ENCODE data around the gene GUCY2D.

GRCh38 chr17:8018436-8018835 lies 16.0 kb downstream of the GUCY2D start:
- no peak for TF ChIP-seq POLR2AphosphoS5 (IDR thresholded peaks at IDR 0.05; ENCODE audit: low read depth)
- no peak for TF ChIP-seq EZH2 (IDR thresholded peaks at IDR 0.05; ENCODE audit: low read depth, unreplicated experiment)
- TF ChIP-seq CTCF (conservative IDR thresholded peaks at IDR 0.05; ENCODE audit: low read depth in 2 of 2), result no peak
- no peak for TF ChIP-seq REST (IDR thresholded peaks at IDR 0.05; ENCODE audit: unreplicated experiment)
- TF ChIP-seq NANOG (IDR thresholded peaks at IDR 0.05; ENCODE audit: borderline replicate concordance), result no peak
- TF ChIP-seq CREB1 (CRISPR knock-in tag; IDR thresholded peaks at IDR 0.05; ENCODE audit: low read depth), result no peak

All from GM23338 (cell line).